Measurements from ENCODE around the gene GSDMA. TPM values are rescaled to one million over a fixed set of nuclear protein-coding genes. Genes with fewer than 3 reads are reported as not detected.
A peak's percentile ranks its signal among the peaks of the same experiment; 100 is the strongest.

The GSDMA gene
- polyA plus RNA-seq, 4 donors: 0.04 to 0.63 (median 0.54) TPM; not detected in 1

GRCh38 chr17:39949028-39949427 lies 13.8 kb upstream of the GSDMA start:
- Histone ChIP-seq H3K4me3 (ENCODE audit: low read depth in 1 of 3, low read length in 3 of 3) (no peak overlapping the region), H3K27ac (ENCODE audit: low read depth in 1 of 3, low read length in 2 of 3) (no peak overlapping the region), H3K27me3 (ENCODE audit: control insufficient read depth in 3 of 3, insufficient read depth in 3 of 3, low read length in 3 of 3) (no peaks in the 10 kb centered on the region), H3K4me1 (ENCODE audit: control insufficient read depth in 3 of 3, insufficient read depth in 2 of 3, low read depth in 1 of 3, low read length in 2 of 3) (peaks cover 0 to 12% (median 0%) of the 10 kb centered on the region in 3 donors), H3K36me3 (ENCODE audit: control insufficient read depth in 3 of 3, insufficient read depth in 2 of 3, low read depth in 1 of 3, low read length in 3 of 3) (no peaks in the 10 kb centered on the region), H3K9me3 (ENCODE audit: control insufficient read depth in 2 of 2, insufficient read depth in 1 of 2, low read depth in 1 of 2, low read length in 1 of 2) (no peaks in the 10 kb centered on the region)
- DNase-seq: no peak
- WGBS, 3 donors: 69 to 70% (median 70%) methylated on average over 2 of the region's 2 CpGs
- FAIRE-seq: no peak

GRCh38 chr17:39950871-39951348 lies 11.9 kb upstream of the GSDMA start:
- no peaks in the 10 kb centered on the region for H3K9me3 ChIP-seq (ENCODE audit: control insufficient read depth in 2 of 2, insufficient read depth in 1 of 2, low read depth in 1 of 2, low read length in 1 of 2)

GRCh38 chr17:39951924-39952679 lies 10.7 kb upstream of the GSDMA start:
- no peak for FAIRE-seq
- peak overlapping the region in 1 of 3 donors; percentile 16 for H3K27ac ChIP-seq (ENCODE audit: low read depth in 1 of 3, low read length in 2 of 3)
- DNase-seq: no peak
- no peaks in the 10 kb centered on the region for H3K9me3 ChIP-seq (ENCODE audit: control insufficient read depth in 2 of 2, insufficient read depth in 1 of 2, low read depth in 1 of 2, low read length in 1 of 2)
- peaks cover 0 to 12% (median 0%) of the 10 kb centered on the region in 3 donors for H3K4me1 ChIP-seq (ENCODE audit: control insufficient read depth in 3 of 3, insufficient read depth in 2 of 3, low read depth in 1 of 3, low read length in 2 of 3)
- no peaks in the 10 kb centered on the region for H3K27me3 ChIP-seq (ENCODE audit: control insufficient read depth in 3 of 3, insufficient read depth in 3 of 3, low read length in 3 of 3)
- 41 to 61% (median 52%) methylated on average over 22 of the region's 22 CpGs for WGBS, 3 donors
- no peaks in the 10 kb centered on the region for H3K36me3 ChIP-seq (ENCODE audit: control insufficient read depth in 3 of 3, insufficient read depth in 2 of 3, low read depth in 1 of 3, low read length in 3 of 3)
- H3K4me3 ChIP-seq (ENCODE audit: low read depth in 1 of 3, low read length in 3 of 3): peak overlapping the region in 2 of 3 donors; percentile 21 to 54

More at GRCh38 chr17:39950871-39951348, 11.9 kb upstream of the GSDMA start:
- H3K27ac ChIP-seq (ENCODE audit: low read depth in 1 of 3, low read length in 2 of 3): no peak overlapping the region
- no peak for FAIRE-seq
- H3K4me1 ChIP-seq (ENCODE audit: control insufficient read depth in 3 of 3, insufficient read depth in 2 of 3, low read depth in 1 of 3, low read length in 2 of 3): peaks cover 0 to 12% (median 0%) of the 10 kb centered on the region in 3 donors
- 39 to 55% (median 49%) methylated on average over 5 of the region's 5 CpGs for WGBS, 3 donors
- H3K27me3 ChIP-seq (ENCODE audit: control insufficient read depth in 3 of 3, insufficient read depth in 3 of 3, low read length in 3 of 3): no peaks in the 10 kb centered on the region
- no peak for DNase-seq
- no peak overlapping the region for H3K4me3 ChIP-seq (ENCODE audit: low read depth in 1 of 3, low read length in 3 of 3)
- H3K36me3 ChIP-seq (ENCODE audit: control insufficient read depth in 3 of 3, insufficient read depth in 2 of 3, low read depth in 1 of 3, low read length in 3 of 3): no peaks in the 10 kb centered on the region

- FAIRE-seq (no peak), DNase-seq (peak; percentile 95 to 97)
- no peaks in the 10 kb centered on the region for H3K9me3 ChIP-seq (ENCODE audit: control insufficient read depth in 2 of 2, insufficient read depth in 1 of 2, low read depth in 1 of 2, low read length in 1 of 2)
- WGBS, 3 donors: 0 to 1% (median 1%) methylated on average over 26 to 55 of the region's 55 CpGs
- no peaks in the 10 kb centered on the region for H3K36me3 ChIP-seq (ENCODE audit: control insufficient read depth in 3 of 3, insufficient read depth in 2 of 3, low read depth in 1 of 3, low read length in 3 of 3)
- H3K4me1 ChIP-seq (ENCODE audit: control insufficient read depth in 3 of 3, insufficient read depth in 2 of 3, low read depth in 1 of 3, low read length in 2 of 3): peaks cover 0 to 12% (median 0%) of the 10 kb centered on the region in 3 donors
- H3K27ac ChIP-seq (ENCODE audit: low read depth in 1 of 3, low read length in 2 of 3): peak overlapping the region in 2 of 3 donors; percentile 22 to 25
- H3K4me3 ChIP-seq (ENCODE audit: low read depth in 1 of 3, low read length in 3 of 3): peak overlapping the region in 2 of 3 donors; percentile 26 to 54
- no peaks in the 10 kb centered on the region for H3K27me3 ChIP-seq (ENCODE audit: control insufficient read depth in 3 of 3, insufficient read depth in 3 of 3, low read length in 3 of 3)
Measured at GRCh38 chr17:39952680-39953470, 9.9 kb upstream of the GSDMA start.

DNA sequence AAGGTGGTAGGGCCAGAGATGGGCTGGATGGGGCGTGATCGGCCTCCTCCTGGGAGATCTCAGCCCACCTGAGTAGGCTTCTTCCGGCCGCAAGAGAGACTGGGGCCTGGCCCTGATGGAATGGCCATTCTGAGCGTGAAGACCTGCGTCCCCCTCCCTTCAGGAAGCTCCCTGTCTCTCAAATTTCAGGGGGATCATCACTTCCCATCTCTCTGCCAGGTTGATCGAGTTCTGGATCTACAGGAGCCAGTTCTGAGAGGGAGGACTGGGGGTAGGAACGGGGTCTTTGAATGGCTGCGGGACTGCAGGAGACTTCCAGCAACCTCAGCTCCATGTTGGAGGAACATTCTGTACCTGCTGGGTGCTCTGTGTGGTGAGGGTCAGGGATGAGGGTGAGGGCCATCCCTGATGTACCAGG lies 9.3 kb upstream of the GSDMA start:
- H3K27ac ChIP-seq (ENCODE audit: low read depth in 1 of 3, low read length in 2 of 3): peak overlapping the region in 2 of 3 donors; percentile 22 to 25
- no peaks in the 10 kb centered on the region for H3K36me3 ChIP-seq (ENCODE audit: control insufficient read depth in 3 of 3, insufficient read depth in 2 of 3, low read depth in 1 of 3, low read length in 3 of 3)
- H3K4me3 ChIP-seq (ENCODE audit: low read depth in 1 of 3, low read length in 3 of 3): peak overlapping the region in 2 of 3 donors; percentile 26 to 40
- H3K9me3 ChIP-seq (ENCODE audit: control insufficient read depth in 2 of 2, insufficient read depth in 1 of 2, low read depth in 1 of 2, low read length in 1 of 2): no peaks in the 10 kb centered on the region
- H3K4me1 ChIP-seq (ENCODE audit: control insufficient read depth in 3 of 3, insufficient read depth in 2 of 3, low read depth in 1 of 3, low read length in 2 of 3): peaks cover 0 to 12% (median 0%) of the 10 kb centered on the region in 3 donors
- DNase-seq (no peak), FAIRE-seq (no peak)
- 44 to 50% (median 48%) methylated on average over 9 of the region's 9 CpGs for WGBS, 3 donors
- H3K27me3 ChIP-seq (ENCODE audit: control insufficient read depth in 3 of 3, insufficient read depth in 3 of 3, low read length in 3 of 3): no peaks in the 10 kb centered on the region

DNA sequence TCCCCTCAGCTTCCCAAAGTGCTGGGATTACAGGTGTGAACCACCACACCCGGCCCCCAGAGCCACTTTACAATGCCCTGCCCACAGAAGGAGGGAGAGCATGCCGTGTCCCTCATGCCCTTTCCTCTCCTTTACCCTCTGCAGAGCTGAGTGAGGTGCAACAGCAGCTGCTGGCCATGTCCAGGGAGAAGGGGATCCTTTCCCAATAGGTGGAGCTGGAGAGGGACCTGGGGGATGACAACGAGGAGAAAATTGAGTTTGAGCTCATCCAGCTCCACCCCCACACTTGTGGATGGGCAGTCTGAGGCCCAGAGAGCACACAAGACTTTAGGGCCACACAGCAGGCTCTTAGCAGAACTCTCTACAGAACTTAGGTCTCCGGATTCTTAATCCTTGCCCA lies 7.9 kb upstream of the GSDMA start:
- Histone ChIP-seq H3K9me3 (ENCODE audit: control insufficient read depth in 2 of 2, insufficient read depth in 1 of 2, low read depth in 1 of 2, low read length in 1 of 2) (no peaks in the 10 kb centered on the region), H3K4me1 (ENCODE audit: control insufficient read depth in 3 of 3, insufficient read depth in 2 of 3, low read depth in 1 of 3, low read length in 2 of 3) (peaks cover 0 to 11% (median 0%) of the 10 kb centered on the region in 3 donors), H3K36me3 (ENCODE audit: control insufficient read depth in 3 of 3, insufficient read depth in 2 of 3, low read depth in 1 of 3, low read length in 3 of 3) (no peaks in the 10 kb centered on the region), H3K4me3 (ENCODE audit: low read depth in 1 of 3, low read length in 3 of 3) (no peak overlapping the region), H3K27me3 (ENCODE audit: control insufficient read depth in 3 of 3, insufficient read depth in 3 of 3, low read length in 3 of 3) (no peaks in the 10 kb centered on the region), H3K27ac (ENCODE audit: low read depth in 1 of 3, low read length in 2 of 3) (no peak overlapping the region)
- FAIRE-seq (no peak), DNase-seq (no peak)
- WGBS, 3 donors: 43 to 61% (median 50%) methylated on average over 4 of the region's 4 CpGs

DNA sequence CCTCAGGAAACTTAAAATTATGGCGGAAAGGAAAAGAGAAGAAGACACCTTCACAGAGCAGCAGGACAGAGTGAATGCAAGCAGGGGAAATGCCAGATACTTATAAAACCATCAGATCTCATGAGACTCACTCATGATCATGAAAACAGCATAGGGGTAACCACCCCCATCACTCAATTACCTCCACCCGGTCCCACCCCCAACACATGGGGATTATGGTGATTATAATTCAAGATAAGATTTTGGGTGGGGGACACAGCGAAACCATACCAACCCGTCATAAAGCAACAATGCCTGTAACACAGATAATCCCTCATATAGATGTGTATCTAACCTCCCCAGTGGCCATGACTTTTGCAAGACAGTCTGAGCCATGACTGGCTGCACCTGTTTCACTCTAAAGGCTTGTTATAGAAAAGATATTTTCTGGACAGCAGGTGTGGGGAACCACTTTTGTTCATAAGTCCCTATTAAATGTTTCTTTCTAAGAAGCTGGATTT lies 7.0 kb upstream of the GSDMA start:
- no peak overlapping the region for H3K27ac ChIP-seq (ENCODE audit: low read depth in 1 of 3, low read length in 2 of 3)
- WGBS, 3 donors: 44 to 69% (median 66%) methylated on average over 4 of the region's 4 CpGs
- no peaks in the 10 kb centered on the region for H3K9me3 ChIP-seq (ENCODE audit: control insufficient read depth in 2 of 2, insufficient read depth in 1 of 2, low read depth in 1 of 2, low read length in 1 of 2)
- no peaks in the 10 kb centered on the region for H3K36me3 ChIP-seq (ENCODE audit: control insufficient read depth in 3 of 3, insufficient read depth in 2 of 3, low read depth in 1 of 3, low read length in 3 of 3)
- DNase-seq: no peak
- no peak overlapping the region for H3K4me3 ChIP-seq (ENCODE audit: low read depth in 1 of 3, low read length in 3 of 3)
- peaks cover 0 to 15% (median 3%) of the 10 kb centered on the region in 3 donors for H3K4me1 ChIP-seq (ENCODE audit: control insufficient read depth in 3 of 3, insufficient read depth in 2 of 3, low read depth in 1 of 3, low read length in 2 of 3)
- H3K27me3 ChIP-seq (ENCODE audit: control insufficient read depth in 3 of 3, insufficient read depth in 3 of 3, low read length in 3 of 3): no peaks in the 10 kb centered on the region
- no peak for FAIRE-seq

- no peaks in the 10 kb centered on the region for H3K9me3 ChIP-seq (ENCODE audit: control insufficient read depth in 2 of 2, insufficient read depth in 1 of 2, low read depth in 1 of 2, low read length in 1 of 2)
- FAIRE-seq (no peak), DNase-seq (peak in 1 of 2 donors; percentile 35)
- no peak overlapping the region for H3K4me3 ChIP-seq (ENCODE audit: low read depth in 1 of 3, low read length in 3 of 3)
- no peak overlapping the region for H3K27ac ChIP-seq (ENCODE audit: low read depth in 1 of 3, low read length in 2 of 3)
- peaks cover 0 to 6% (median 3%) of the 10 kb centered on the region in 3 donors for H3K4me1 ChIP-seq (ENCODE audit: control insufficient read depth in 3 of 3, insufficient read depth in 2 of 3, low read depth in 1 of 3, low read length in 2 of 3)
- no peaks in the 10 kb centered on the region for H3K36me3 ChIP-seq (ENCODE audit: control insufficient read depth in 3 of 3, insufficient read depth in 2 of 3, low read depth in 1 of 3, low read length in 3 of 3)
- WGBS, 3 donors: 41 to 56% (median 43%) methylated on average over 6 to 8 of the region's 8 CpGs
- no peaks in the 10 kb centered on the region for H3K27me3 ChIP-seq (ENCODE audit: control insufficient read depth in 3 of 3, insufficient read depth in 3 of 3, low read length in 3 of 3)
Measured at GRCh38 chr17:39960524-39961041, 2.2 kb upstream of the GSDMA start.

All from small intestine (tissue), 7 donors.